ENCODE data around the gene FGF21.
"Not testable (repeated sequence)": the region's sequence is repeated elsewhere in the genome, so short reads cannot be mapped to it uniquely, and the experiment has no call there.

Gene FGF21

DNA sequence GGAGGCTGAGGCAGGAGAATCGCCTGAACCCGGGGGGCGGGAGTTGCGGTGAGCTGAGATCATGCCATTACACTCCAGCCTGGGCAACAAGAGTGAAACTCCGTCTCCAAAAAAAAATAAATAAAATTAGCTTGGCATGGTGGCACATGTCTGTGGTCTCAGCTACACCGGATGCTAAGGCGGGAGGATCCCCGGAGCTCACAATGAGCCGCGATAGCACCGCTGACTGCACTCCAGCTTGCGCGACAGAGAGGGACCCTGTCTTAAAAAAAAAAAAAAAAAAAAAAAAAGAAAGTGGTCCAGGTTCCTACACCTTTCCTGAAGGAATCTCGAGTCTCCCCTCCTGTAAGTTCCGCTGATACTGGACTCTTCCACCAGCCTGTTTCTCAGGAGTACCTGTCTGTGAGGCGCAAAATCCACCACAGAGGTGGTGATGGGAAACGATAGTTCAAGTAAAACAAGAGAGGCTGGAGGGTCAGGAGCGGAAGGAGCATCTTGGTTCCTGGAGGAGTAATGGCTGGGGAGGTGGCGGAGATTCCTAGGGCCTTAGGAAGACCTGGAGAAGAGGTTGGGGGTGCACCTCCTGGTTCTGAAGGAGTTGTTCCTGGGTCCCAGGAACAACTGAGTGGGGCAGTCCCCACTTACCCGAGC lies 3.4 kb upstream of the FGF21 start:
- DNase-seq (ENCODE audit: low read depth): no peak

DNA sequence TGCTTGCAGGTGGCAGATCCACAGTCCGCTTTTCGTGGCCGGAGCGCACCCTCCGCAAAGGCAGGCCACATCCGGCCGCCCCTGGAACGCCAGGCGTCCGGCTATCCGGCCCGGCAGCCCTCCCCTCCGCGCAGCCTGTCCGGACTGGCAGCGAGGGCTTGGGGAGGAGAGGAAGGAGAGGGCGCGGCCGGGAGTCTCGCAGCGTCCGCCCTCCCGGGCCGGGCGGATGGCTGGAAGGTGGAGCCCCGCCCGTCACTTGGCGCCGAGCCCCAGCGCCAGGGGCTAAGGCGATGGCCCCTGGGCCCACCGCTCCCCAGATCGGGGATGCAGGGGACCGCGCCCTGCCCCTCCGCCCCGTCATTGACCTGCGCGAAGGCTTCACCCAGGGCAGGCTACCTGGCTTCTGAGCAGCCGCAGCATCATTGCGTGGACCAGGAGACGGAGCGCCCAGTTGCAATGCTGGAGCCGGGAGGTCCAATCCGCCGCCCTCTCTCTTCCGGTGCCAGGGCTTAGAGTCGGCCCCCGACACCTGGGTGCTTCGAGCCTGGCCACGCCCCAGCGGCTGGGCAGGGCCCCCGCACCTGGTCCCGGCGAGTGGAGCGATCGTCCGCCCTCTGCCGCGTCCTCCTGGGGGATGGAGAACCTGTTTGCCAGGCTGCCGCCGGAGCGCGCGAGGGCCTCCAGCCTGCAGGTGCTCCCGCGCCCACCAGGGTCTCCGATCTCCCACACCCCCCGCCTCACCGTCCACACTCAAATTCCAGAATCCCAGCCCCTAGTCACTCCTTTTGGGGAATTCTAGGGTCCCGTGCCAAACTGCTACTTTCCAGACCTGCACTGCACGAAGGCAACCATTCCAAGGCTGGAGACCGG lies 2.6 kb upstream of the FGF21 start, which contains the start of gene FUT1:
FUT1 (minus strand) TSS at position 146 of the 870 bp plus-strand sequence. CDS start 1,360 bp downstream, outside the sequence.
- DNase-seq (ENCODE audit: low read depth): no peak

DNA sequence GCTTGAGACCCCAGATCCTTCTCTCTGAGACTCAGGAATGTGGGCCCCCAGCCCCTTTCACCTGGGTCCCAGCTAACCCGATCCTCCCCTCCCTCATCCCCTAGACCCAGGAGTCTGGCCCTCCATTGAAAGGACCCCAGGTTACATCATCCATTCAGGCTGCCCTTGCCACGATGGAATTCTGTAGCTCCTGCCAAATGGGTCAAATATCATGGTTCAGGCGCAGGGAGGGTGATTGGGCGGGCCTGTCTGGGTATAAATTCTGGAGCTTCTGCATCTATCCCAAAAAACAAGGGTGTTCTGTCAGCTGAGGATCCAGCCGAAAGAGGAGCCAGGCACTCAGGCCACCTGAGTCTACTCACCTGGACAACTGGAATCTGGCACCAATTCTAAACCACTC lies 463 bp downstream of the FGF21 start:
- DNase-seq (ENCODE audit: low read depth): no peak

DNA sequence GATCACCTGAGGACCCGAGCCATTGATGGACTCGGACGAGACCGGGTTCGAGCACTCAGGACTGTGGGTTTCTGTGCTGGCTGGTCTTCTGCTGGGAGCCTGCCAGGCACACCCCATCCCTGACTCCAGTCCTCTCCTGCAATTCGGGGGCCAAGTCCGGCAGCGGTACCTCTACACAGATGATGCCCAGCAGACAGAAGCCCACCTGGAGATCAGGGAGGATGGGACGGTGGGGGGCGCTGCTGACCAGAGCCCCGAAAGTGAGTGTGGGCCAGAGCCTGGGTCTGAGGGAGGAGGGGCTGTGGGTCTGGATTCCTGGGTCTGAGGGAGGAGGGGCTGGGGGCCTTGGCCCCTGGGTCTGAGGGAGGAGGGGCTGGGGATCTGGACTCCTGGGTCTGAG lies 888 bp downstream of the FGF21 start:
- DNase-seq (ENCODE audit: low read depth): no peak

DNA sequence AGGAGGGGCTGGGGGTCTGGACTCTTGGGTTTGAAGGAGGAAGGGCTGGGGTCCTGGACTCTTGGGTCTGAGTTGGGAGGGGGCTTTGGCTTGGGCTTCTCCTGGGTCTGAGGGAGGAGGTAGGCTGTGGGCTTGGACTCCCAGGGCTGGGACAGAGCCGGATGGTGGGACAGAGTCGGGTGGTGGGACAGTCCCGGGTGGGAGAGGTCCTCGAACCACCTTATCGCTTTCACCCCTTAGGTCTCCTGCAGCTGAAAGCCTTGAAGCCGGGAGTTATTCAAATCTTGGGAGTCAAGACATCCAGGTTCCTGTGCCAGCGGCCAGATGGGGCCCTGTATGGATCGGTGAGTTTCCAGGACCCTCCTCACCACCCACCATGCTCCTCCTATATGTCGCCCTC lies 1.4 kb downstream of the FGF21 start:
- DNase-seq (ENCODE audit: low read depth): no peak

DNA sequence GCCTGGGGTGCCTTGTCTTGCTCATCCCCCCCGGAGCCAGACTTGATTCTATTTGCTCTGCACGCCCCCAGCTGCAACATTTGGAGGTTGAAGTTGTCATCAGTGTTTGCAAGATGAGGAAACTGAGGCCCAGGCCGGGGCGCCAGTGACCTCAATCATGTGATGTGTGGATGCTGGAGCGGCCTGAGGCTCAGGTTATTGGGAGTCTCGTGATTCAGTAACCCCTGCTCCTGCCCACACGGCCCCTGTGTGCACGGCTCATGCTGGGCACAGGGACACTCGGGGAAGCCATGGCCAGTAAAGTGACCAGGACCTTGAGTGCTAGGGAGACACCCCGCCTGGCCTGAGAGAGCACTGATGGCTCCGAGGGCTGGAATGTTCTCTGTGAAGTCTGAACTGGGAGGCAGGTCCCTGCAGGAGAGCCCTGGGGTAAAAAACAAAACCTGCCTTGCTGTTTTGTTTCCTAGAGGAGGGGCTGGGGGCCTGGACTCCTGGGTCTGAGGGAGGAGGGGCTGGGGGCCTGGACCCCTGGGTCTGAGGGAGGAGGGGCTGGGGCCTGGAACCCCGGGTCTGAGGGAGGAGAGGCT lies 1.9 kb downstream of the FGF21 start:
- no peak for DNase-seq (ENCODE audit: low read depth)

DNA sequence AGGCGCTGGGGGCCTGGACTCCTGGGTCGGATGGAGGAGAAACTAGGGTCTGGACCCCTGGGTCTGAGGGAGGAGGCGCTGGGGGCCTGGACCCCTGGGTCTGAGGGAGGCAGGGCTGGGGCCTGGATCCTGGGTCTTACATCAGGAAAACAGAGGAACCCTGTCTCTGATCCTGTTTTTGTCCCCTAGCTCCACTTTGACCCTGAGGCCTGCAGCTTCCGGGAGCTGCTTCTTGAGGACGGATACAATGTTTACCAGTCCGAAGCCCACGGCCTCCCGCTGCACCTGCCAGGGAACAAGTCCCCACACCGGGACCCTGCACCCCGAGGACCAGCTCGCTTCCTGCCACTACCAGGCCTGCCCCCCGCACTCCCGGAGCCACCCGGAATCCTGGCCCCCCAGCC lies 2.4 kb downstream of the FGF21 start:
- DNase-seq (ENCODE audit: low read depth): no peak

DNA sequence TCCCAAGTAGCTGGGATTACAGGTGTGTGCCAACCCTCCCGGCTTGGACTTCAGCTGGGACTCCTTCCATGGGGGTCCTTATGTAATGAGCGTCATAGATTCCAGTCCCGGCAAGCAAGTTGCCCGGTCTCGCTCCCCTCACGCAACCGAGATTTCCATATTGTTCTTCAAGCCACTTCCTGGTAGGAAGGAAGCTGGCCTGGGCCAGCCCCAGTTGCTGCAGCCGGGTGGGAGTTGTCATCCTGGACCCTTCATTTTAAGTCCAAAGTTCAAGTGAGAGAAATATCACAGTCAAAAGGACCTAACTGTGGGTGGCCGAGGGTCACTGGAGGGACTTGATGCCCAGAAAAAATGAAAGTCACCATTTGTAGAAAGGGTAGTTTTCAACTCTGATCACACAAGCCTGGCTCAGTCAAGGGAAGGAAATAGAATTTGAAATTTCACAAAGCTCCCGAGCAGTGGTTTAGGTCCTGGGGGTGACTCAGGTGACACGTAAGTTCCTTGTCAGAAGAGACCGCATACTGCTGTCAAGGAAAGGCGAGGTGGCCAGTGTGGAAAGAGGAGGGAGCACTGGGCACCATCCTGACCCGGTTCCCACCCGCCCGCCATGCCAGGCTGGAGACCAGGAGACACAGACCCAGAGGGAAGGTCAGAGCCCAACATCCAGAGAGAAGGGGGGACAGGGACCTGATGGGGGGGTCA lies 5.3 kb downstream of the FGF21 start:
- no peak for DNase-seq (ENCODE audit: low read depth)

DNA sequence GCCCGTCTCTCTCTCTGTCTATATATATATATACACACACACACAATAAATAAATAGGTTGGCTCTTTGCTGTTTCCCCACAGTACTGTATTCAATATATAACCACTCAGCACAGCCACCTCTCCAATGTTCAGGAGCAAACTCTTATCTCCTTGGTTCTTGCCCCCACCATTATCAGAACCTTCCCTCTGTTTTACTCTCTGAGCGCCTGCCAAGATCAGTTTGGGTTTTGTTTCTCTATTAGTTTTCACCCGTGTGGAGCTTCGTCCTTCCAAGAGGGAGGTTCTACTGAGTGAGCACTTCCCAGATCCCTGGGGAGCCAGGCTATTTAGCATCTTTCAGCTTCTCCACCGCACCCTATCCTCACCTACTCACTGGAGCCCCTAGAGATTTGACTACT lies 10.5 kb downstream of the FGF21 start:
- not testable (repeated sequence) for DNase-seq (ENCODE audit: low read depth)

DNA sequence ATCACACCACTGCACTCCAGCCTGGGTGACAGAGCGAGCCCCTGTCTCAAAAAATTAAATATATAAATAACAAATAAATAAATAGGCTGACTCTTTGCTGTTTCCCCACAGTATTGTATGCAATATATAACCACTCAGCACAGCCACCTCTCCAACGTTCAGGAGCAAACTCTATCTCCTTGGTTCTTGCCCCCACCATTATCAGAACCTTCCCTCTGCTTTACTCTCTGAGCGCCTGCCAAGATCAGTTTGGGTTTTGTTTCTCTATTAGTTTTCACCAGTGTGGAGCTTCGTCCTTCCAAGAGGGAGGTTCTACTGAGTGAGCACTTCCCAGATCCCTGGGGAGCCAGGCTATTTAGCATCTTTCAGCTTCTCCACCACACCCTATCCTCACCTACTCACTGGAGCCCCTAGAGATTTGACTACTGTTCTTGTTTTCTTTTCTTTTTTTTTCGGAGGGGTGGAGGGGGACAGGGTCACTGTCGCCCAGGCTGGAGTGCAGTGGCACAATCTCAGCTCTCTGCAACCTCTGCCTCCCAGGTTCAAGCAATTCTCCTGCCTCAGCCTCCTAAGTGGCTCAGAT lies 12.9 kb downstream of the FGF21 start:
- not testable (repeated sequence) for DNase-seq (ENCODE audit: low read depth)

DNA sequence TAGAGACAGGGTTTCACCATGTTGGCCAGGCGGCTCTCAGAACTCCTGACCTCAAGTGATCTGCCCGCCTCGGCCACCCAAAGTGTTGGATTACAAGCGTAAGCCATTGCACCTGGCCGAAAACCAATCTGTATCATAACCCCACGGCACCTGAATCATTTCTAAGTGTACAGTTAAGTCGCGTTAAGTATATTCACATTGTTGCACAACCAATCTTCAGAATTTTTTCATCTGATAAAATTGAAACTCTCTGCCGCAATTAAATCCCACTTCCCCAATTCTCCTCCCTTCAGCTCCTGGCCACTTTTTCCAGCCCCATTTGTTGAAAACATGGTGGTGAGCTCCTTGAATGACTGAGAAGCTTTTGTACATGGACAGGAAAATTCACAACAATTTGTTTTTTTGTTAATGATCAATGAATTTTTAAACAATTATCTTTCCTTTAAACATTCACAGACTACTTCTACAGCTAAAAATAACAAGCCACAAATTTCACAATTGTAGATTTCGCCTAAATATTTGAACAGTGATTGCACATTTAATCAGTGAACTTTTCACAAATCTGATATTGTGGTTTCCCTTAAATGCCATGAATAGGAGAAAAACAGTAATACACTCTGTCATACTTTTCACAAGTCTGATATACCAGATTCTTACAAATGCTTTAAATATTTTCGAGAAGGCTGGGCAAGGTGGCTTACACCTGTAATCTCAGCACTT lies 13.8 kb downstream of the FGF21 start:
- DNase-seq (ENCODE audit: low read depth): no peak

DNA sequence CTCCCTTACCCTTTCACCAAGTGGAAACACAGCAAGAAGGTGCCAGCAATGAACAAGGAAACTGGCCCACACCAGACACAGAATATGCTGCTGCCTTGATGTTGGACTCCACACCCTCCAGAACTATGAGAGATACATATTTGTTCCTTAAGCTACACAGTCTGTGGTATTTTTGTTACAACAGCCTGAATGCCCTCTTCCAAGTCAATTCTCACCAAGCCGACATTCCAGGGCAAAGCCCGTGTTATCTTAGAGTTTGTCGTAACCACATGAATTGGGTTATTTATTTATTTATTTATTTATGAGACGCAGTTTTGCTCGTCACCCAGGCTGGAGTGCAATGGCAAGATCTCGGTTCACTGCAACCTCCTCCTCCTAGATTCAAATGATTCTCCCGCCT lies 14.9 kb downstream of the FGF21 start:
- DNase-seq (ENCODE audit: low read depth): no peak

DNA sequence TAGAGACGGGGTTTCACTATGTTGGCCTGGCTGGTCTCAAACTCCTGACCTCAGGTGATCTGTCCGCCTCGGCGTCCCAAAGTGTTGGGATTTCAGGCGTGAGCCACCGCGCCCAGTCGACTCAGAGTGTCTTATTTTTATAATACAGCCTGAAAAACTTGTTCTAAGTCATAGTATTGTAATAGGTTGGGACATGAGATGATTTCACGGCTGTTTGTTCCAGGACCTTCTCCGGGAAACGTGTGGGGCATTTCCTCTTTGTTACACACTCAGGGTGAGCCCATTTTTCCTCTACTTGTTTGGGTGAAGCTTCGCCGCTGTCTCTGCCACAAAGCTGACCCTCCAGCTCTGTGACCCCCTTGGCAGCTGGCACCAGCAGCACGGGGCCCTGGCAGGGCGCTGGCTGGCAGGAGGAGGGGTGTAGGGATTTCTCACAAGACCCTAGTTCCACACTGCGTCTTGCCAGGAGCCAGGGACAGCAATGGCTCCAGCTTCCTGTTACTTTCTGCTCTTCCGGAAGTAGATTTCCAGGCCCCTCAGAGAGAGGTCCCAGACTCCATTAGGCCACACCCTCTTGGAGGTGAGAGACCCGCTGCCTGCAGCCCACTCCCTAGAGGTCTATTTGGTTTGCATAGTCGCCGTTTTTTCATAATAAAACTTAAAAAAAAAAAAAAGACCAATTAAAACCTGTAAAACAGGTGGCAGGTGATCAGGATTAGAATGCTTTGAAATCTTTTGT lies 15.6 kb downstream of the FGF21 start:
- no peak for DNase-seq (ENCODE audit: low read depth)

DNA sequence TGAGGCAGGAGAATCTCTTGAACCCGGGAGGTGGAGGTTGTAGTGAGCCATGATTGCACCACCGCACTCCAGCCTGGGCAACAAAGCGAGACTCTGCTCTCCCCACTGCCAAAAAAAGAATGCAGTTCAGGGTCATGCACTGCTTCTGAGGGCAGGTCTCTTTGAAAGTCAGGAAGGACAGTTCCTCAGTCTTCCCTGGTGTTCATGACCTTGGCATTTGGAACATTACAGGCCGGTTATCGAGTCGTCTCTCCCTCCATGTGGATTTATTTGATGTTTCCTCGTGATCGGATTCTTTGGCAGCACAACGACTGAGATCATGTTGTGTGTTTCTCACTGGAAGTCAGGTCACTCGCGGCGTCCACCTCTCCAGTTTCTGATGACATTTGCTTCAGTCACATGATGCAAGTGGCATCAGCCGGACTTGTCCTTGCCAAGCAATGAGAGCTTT lies 17.2 kb downstream of the FGF21 start:
- no peak for DNase-seq (ENCODE audit: low read depth)

DNA sequence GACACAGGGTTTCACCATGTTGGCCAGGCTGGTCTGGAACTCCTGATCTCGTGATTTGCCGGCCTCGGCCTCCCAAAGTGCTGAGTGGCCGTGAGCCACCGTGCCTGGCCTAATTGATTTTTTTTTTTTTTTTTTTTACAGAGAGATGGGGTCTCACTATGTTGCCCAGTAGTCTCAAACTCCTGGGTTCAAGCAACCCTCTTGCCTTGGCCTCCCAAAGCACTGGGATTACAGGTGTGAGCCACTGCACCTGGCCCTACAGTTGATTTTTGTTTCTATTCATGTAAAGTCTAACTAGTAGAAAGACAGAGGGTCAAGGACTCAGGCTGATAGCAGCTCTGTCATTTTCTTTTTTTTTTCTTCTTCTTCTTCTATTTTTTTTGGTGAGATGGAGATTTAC lies 21.8 kb downstream of the FGF21 start:
- no peak for DNase-seq (ENCODE audit: low read depth)

DNA sequence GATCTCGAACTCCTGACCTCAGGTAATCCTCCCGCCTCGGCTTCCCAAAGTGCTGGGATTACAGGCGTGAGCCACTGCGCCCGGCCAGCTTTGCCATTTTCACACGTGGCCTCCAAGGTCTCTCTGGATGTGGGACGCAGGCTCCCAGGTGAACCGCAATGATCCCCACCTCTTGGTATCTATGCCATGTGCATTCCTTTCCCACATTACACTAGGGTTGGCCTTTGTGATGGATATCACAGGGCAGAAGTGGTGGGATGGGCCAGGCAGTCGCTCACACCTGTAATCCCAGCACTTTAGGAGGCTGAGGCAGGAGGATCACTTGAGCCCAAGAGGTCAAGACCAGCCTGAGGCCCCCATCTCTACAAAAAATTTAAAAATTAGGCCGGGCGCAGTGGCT lies 22.4 kb downstream of the FGF21 start:
- no peak for DNase-seq (ENCODE audit: low read depth)

DNA sequence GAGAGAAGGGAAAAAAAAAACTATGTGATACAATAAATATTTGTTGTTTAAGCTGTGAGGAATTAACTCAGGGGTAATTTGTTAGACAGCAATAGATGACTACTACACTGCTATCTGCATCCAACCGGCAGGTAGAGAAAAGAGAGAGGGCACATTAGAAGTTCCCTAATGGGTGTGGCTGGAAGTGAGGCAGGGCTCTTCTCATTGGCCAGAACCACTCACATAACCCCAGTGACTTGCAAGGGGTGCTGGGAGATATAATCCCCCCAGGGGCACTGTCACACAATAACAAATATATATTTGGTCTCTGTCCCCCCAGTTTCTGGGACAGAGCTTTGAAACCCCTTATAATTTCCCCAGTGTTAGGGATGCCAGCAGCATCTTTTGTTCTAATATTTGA lies 24.3 kb downstream of the FGF21 start:
- no peak for DNase-seq (ENCODE audit: low read depth)

DNA sequence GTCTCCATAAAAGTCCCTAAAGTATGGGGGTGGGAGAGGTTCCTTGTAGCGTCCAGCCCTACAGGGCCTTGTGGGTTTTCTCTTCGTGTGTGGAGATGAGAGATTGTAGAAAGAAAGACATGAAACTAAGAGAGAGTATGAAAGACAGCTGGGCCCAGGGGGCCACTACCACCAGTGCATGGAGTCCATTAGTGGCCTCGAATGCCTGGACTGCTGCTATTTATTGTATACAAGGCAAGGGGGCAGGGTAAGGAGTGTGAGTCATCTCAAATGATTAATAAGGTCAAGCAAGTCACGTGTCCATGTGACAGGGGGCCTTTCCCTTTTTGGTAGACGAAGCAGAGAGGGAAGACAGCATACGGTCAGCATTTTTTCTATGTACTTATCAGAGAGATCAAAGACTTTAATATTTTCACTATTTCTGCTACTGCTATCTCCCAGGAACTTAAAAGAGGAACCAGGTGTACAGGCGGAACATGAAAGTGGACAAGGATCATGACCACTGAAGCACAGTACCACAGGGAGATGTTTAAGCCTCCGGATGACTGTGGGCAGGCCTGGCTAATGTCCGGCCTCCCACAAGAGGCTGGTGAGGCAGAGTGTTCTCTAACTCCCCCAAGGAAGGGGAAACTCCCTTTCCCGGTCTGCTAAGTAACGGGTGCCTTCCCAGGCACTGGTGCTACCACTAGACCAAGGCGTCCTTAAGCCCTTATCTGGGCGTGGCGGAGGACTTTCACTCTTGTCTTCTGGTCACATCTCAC lies 25.5 kb downstream of the FGF21 start:
- DNase-seq (ENCODE audit: low read depth): no peak

DNA sequence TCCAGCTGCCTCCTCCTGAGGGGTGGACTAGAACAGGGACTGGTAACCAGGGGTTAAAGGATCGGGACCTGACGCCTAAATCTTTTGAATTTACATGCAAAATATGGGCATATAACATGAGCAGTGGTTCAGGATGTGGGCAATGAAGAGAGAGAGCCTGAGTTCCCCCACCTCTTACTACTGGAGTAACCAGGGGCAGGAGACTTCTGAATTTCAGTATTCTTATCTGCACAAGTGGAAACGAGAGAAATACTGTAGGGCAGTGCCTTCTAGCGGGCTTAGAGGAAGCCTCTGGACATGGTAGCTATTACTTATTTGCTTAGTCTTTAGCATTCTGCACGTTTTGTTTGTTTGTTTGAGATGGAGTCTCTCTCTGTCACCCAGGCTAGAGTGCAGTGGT lies 29.2 kb downstream of the FGF21 start:
- DNase-seq (ENCODE audit: low read depth): no peak

DNA sequence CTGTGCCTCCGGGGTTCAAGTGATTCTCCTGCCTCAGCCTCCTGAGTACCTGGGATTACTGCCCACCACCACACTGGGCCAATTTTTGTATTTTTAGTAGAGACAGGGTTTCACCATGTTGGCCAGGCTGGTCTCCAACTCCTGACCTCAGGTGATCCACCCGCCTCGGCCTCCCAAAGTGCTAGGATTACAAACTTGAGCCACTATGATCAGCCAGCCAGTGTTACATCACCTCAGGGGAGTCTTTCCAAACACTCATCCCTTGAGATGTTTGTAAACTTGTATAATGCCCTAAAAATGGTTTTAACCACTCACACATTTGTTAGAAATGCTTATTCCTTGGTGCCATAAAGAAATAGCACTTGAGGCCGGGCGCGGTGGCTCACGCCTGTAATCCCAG lies 31.1 kb downstream of the FGF21 start:
- not testable (repeated sequence) for DNase-seq (ENCODE audit: low read depth)

All from stimulated activated CD8-positive, alpha-beta memory T cell treated with anti-CD3 and anti-CD28 coated beads, Interleukin-12 subunit alpha, Interleukin-12 subunit beta, amount 100 ng/mL, for 1 hour (primary cell).